Activated CD4-positive, alpha-beta T cell treated with anti-CD3 and anti-CD28 coated beads, Interleukin-2, amount 10 ng/mL, durations not matched to agents 7 days and 5 days (primary cell): Measurements from ENCODE around the gene RNFT2. TPM values are rescaled to one million over a fixed set of nuclear protein-coding genes. Genes with fewer than 3 reads are reported as not detected.
A peak's percentile ranks its signal among the peaks of the same experiment; 100 is the strongest.

ENCODE experiments used
- CTCF ChIA-PET: fragments of 350-600 bp; sonication (Branson Sonifier 250); formaldehyde crosslinking; loops from one replicate; lab custom pipeline; 2021; ENCODE audit warnings: antibody characterized with exemption; lab: Charles Lee
- POLR2A ChIA-PET: fragments of 350-600 bp; sonication (Branson Sonifier 250); formaldehyde crosslinking; loops from one replicate; lab custom pipeline; 2021; ENCODE audit warnings: antibody characterized with exemption; lab: Charles Lee
- DNase-seq: peaks from one replicate; pipeline ENCODE4 v3.0.0-alpha.2; 2020
- H3K27ac Mint-ChIP-seq: one replicate; pipeline ENCODE4 v1.8.0; 2021; ENCODE audit warnings: mild to moderate bottlenecking, moderate library complexity, mixed read lengths
- H3K27me3 Mint-ChIP-seq: one replicate; pipeline ENCODE4 v1.8.0; 2021; ENCODE audit warnings: mixed read lengths
- H3K36me3 Mint-ChIP-seq: one replicate; pipeline ENCODE4 v1.8.0; 2021; ENCODE audit warnings: low read depth, mixed read lengths
- H3K4me1 Mint-ChIP-seq: one replicate; pipeline ENCODE4 v1.8.0; 2021; ENCODE audit warnings: mixed read lengths
- H3K4me3 Mint-ChIP-seq: one replicate; pipeline ENCODE4 v1.8.0; 2021; ENCODE audit warnings: mild to moderate bottlenecking, moderate library complexity, mixed read lengths
- H3K9me3 Mint-ChIP-seq: one replicate; pipeline ENCODE4 v1.8.0; 2021; ENCODE audit warnings: mixed read lengths
- total RNA-seq, 2 experiments: library from RNA; stranded (reverse); gene quantifications; one replicate each; pipeline ENCODE4 v1.2.3, GENCODE V29; 2021

RNFT2 gene
- total RNA-seq, 2 experiments from 2014 or later, result 11.7 to 15.1 TPM

DNA sequence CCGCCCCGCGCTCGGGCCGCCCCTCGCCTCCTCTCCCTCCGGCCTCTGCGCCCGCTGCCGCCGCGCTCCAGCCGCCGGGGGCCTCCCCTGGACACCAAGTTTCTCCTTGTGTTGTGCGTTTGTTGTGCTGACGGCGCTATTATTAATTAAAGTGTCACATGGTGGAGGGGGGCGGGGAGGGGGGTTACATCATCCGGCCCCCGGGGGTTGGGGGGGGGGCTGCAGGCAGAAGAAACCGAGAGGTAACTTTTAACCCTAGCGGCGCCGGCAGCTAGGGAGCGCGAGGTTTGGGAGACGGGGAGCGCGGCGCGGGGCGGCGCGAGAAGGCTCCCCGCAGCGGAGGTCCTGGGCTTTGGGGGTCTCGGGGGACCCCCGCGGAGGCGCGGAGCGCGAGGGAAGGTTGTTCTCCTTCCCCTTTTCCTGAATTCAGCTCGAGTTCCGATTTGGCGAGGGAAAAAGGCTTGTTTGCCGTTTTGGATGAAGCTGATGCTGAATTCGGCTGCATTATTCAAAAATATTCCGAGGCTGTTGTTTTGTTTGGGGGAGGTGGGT, 143.3 kb downstream of the RNFT2 start, which contains the start of gene HRK:
TSS of gene HRK (minus strand) at position 117 of the 552 bp plus-strand sequence. CDS start 134 bp downstream, outside the sequence.
- Mint-ChIP-seq H3K36me3 (peaks cover 2% of the 10 kb centered on the region), H3K4me1 (peaks cover 35% of the 10 kb centered on the region), H3K27ac (peak within 1 kb of the TSS; percentile 68), H3K9me3 (no peaks in the 10 kb centered on the region), H3K4me3 (peak within 1 kb of the TSS; percentile 78), H3K27me3 (peaks cover 73% of the 10 kb centered on the region)
- DNase-seq, result no peak
- CTCF ChIA-PET, result interaction anchor here (0.9 to 1.4 kb wide), 2 partner anchors 15 to 24 kb away, joined by 3 read pairs; no protein-coding TSS in a partner anchor
- POLR2A ChIA-PET, result no interaction called here

DNA sequence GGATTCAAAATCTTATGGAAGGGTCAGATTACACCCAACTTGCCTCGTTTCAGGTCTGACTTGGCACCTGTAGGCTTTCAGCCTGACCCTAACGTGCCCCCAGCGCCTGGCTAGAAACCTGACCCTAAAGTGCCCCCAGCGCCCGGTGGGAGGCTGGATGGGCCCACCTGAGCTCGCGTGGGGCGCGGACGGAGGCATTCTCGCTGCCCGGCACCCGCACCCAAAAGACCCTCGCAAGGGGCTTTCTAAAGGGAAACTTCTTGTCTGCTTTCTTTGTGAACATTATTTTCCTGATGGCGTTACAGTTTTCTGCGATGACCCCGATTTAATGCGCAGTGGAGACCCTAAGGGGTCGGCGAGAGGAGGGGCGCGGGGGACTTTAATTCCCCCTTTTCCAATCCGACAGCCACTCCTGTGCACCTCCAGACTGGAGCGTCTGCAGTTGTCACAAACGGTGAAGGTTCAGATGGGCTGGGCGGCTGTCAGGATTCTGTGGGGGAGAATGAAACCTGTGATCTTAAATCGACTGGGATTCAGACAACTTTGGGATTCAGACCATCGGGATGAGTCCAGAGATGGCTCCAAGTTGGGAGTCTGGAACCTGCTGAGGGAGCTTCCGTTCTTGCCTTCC, 143.9 kb downstream of the RNFT2 start:
- POLR2A ChIA-PET, result no interaction called here
- H3K4me3 Mint-ChIP-seq, result peak overlapping the region; percentile 38
- no peak for DNase-seq
- H3K27ac Mint-ChIP-seq, result no peak overlapping the region
- CTCF ChIA-PET, result interaction anchor here (0.5 to 1.1 kb wide), 3 partner anchors 15 to 23 kb away, joined by 3 read pairs; no protein-coding TSS in a partner anchor
- peaks cover 70% of the 10 kb centered on the region for H3K27me3 Mint-ChIP-seq
- no peaks in the 10 kb centered on the region for H3K9me3 Mint-ChIP-seq
- peaks cover 2% of the 10 kb centered on the region for H3K36me3 Mint-ChIP-seq
- peaks cover 35% of the 10 kb centered on the region for H3K4me1 Mint-ChIP-seq

- Mint-ChIP-seq H3K9me3 (no peaks in the 10 kb centered on the region), H3K4me1 (peaks cover 35% of the 10 kb centered on the region), H3K27ac (no peak overlapping the region), H3K36me3 (peaks cover 2% of the 10 kb centered on the region), H3K4me3 (no peak overlapping the region), H3K27me3 (peaks cover 70% of the 10 kb centered on the region)
- no peak for DNase-seq
- ChIA-PET CTCF (interaction anchor here (0.5 to 1.1 kb wide), 3 partner anchors 16 to 31 kb away, joined by 3 to 4 read pairs (median 3); no protein-coding TSS in a partner anchor), POLR2A (no interaction called here)
These were observed 144.6 kb downstream of the RNFT2 start for GRCh38 chr12:116882742-116883141.

DNA sequence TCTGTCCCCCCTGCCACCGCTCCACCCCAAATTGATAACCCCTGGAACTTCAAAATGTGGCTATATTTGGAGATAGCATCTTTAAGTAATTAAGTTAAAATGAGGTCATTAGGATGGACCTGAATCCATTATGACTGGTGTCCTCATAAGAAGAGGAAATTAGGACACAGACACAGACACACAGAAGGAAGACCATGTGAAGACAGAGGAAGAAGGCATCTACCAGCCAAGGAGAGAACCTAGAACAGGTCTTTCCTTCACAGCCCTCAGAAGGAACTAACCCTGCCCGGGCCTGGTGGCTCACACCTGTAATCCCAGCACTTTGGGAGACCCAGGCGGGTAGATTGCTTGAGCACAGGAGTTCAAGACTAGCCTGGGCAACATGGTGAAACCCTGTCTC, 146.8 kb downstream of the RNFT2 start:
- Mint-ChIP-seq H3K4me3 (no peak overlapping the region), H3K4me1 (peaks cover 20% of the 10 kb centered on the region), H3K36me3 (no peaks in the 10 kb centered on the region), H3K27me3 (peaks cover 57% of the 10 kb centered on the region), H3K9me3 (no peaks in the 10 kb centered on the region), H3K27ac (no peak overlapping the region)
- no peak for DNase-seq
- POLR2A ChIA-PET, result no interaction called here
- CTCF ChIA-PET, result interaction anchor here (0.6 kb wide), 1 partner anchor 151 kb away, joined by 3 read pairs; no protein-coding TSS in a partner anchor

- Mint-ChIP-seq H3K27ac (no peak overlapping the region), H3K36me3 (no peaks in the 10 kb centered on the region), H3K9me3 (no peaks in the 10 kb centered on the region), H3K4me3 (no peak overlapping the region), H3K4me1 (peaks cover 14% of the 10 kb centered on the region), H3K27me3 (peaks cover 50% of the 10 kb centered on the region)
- DNase-seq, result no peak
- CTCF ChIA-PET, result interaction anchor here (0.6 kb wide), 1 partner anchor 150 kb away, joined by 3 read pairs; no protein-coding TSS in a partner anchor
- POLR2A ChIA-PET, result no interaction called here
These were observed 147.4 kb downstream of the RNFT2 start for GRCh38 chr12:116885491-116885890.

DNA sequence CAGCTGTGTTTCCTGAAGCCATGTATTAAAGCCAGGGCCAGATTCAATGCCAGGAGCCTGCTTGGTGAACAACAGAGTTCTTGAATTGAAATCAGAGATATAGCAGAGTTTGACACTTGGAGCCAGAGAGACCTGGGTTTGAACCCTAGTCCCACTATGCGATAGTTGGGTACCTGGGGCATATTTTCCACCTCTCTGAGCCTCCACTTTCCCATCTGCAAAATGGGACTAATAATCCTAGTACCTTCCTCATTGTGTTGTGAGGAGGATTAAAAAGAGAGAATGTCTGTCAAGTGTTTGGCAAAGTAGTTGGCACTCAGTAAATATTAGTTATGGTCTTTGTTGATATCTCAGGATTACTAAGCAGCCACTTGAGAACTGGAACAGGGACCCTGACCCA, 149.1 kb downstream of the RNFT2 start:
- Mint-ChIP-seq H3K27ac (no peak overlapping the region), H3K4me1 (peaks cover 5% of the 10 kb centered on the region), H3K36me3 (no peaks in the 10 kb centered on the region), H3K27me3 (peaks cover 45% of the 10 kb centered on the region), H3K4me3 (no peak overlapping the region), H3K9me3 (peaks cover 3% of the 10 kb centered on the region)
- DNase-seq, result no peak
- ChIA-PET CTCF (no interaction called here), POLR2A (no interaction called here)

GRCh38 chr12:116887897-116888296, 149.8 kb downstream of the RNFT2 start:
- DNase-seq, result no peak
- no peaks in the 10 kb centered on the region for H3K4me1 Mint-ChIP-seq
- H3K27ac Mint-ChIP-seq, result no peak overlapping the region
- peaks cover 43% of the 10 kb centered on the region for H3K27me3 Mint-ChIP-seq
- no peak overlapping the region for H3K4me3 Mint-ChIP-seq
- peaks cover 3% of the 10 kb centered on the region for H3K9me3 Mint-ChIP-seq
- ChIA-PET CTCF (no interaction called here), POLR2A (no interaction called here)
- H3K36me3 Mint-ChIP-seq, result no peaks in the 10 kb centered on the region

GRCh38 chr12:116890330-116890729, 152.2 kb downstream of the RNFT2 start:
- H3K27me3 Mint-ChIP-seq, result peaks cover 32% of the 10 kb centered on the region
- POLR2A ChIA-PET, result no interaction called here
- no peak for DNase-seq
- H3K4me3 Mint-ChIP-seq, result no peak overlapping the region
- no peaks in the 10 kb centered on the region for H3K36me3 Mint-ChIP-seq
- no peak overlapping the region for H3K27ac Mint-ChIP-seq
- H3K9me3 Mint-ChIP-seq, result peaks cover 3% of the 10 kb centered on the region
- CTCF ChIA-PET, result no interaction called here
- H3K4me1 Mint-ChIP-seq, result no peaks in the 10 kb centered on the region

- DNase-seq, result no peak
- H3K4me3 Mint-ChIP-seq, result no peak overlapping the region
- no peak overlapping the region for H3K27ac Mint-ChIP-seq
- H3K27me3 Mint-ChIP-seq, result peaks cover 32% of the 10 kb centered on the region
- no peaks in the 10 kb centered on the region for H3K36me3 Mint-ChIP-seq
- H3K9me3 Mint-ChIP-seq, result peaks cover 3% of the 10 kb centered on the region
- POLR2A ChIA-PET, result no interaction called here
- H3K4me1 Mint-ChIP-seq, result no peaks in the 10 kb centered on the region
- CTCF ChIA-PET, result no interaction called here
These were observed 152.9 kb downstream of the RNFT2 start for GRCh38 chr12:116891019-116891418.

- no peak overlapping the region for H3K4me3 Mint-ChIP-seq
- H3K27me3 Mint-ChIP-seq, result peaks cover 27% of the 10 kb centered on the region
- ChIA-PET CTCF (interaction anchor here (1.0 kb wide), 1 partner anchor 71 kb away, joined by 3 read pairs; no protein-coding TSS in a partner anchor), POLR2A (no interaction called here)
- no peaks in the 10 kb centered on the region for H3K4me1 Mint-ChIP-seq
- H3K27ac Mint-ChIP-seq, result no peak overlapping the region
- no peaks in the 10 kb centered on the region for H3K36me3 Mint-ChIP-seq
- peaks cover 3% of the 10 kb centered on the region for H3K9me3 Mint-ChIP-seq
- no peak for DNase-seq
These were observed 154.4 kb downstream of the RNFT2 start for GRCh38 chr12:116892349-116893140.

- no peak for DNase-seq
- no peak overlapping the region for H3K4me3 Mint-ChIP-seq
- H3K4me1 Mint-ChIP-seq, result no peaks in the 10 kb centered on the region
- ChIA-PET CTCF (no interaction called here), POLR2A (no interaction called here)
- no peaks in the 10 kb centered on the region for H3K36me3 Mint-ChIP-seq
- peaks cover 3% of the 10 kb centered on the region for H3K9me3 Mint-ChIP-seq
- H3K27me3 Mint-ChIP-seq, result peaks cover 32% of the 10 kb centered on the region
- no peak overlapping the region for H3K27ac Mint-ChIP-seq
These were observed 156.8 kb downstream of the RNFT2 start for GRCh38 chr12:116894913-116895312.

DNA sequence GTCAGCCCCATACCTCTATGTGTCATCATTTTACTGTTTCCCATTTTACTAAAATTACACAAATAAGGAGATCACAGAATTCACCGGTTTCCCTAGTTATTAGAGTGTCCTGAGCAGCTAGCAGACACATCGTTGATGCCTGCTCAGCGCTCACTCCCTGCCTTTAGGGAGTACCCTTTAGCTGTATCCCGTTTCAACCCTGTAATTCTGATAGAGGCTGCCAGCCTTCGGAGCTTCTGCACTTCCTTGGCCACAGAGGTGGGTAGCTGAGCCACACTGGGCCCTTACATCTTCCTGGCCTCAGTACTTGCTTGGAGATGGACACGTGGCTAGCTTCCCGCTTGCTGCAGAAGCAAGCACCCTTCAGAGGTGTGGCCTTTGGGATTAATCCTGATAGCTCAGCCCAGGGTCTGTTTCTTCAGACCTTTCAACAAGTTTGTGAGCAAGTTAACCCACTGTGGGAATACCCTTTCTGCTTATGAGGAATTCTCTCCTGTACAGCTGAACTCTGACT, 158.4 kb downstream of the RNFT2 start:
- CTCF ChIA-PET, result interaction anchor here (0.5 to 1.2 kb wide), 2 partner anchors 16 to 139 kb away, joined by 3 read pairs; partner anchors contain the start of gene HRK
- DNase-seq, result no peak
- no peaks in the 10 kb centered on the region for H3K9me3 Mint-ChIP-seq
- H3K4me3 Mint-ChIP-seq, result no peak overlapping the region
- no peaks in the 10 kb centered on the region for H3K36me3 Mint-ChIP-seq
- no peaks in the 10 kb centered on the region for H3K4me1 Mint-ChIP-seq
- H3K27ac Mint-ChIP-seq, result no peak overlapping the region
- H3K27me3 Mint-ChIP-seq, result peaks cover 37% of the 10 kb centered on the region
- POLR2A ChIA-PET, result no interaction called here
